PC-9 (cell line): ENCODE data around the gene ADAMTS12. TPM values are rescaled to one million over a fixed set of nuclear protein-coding genes. Genes with fewer than 3 reads are reported as not detected.
A peak's percentile ranks its signal among the peaks of the same experiment; 100 is the strongest.

Source experiments
- BruUV-seq: library from RNA; stranded (reverse); fragments of 400-500 nt; replicated peaks from 2 replicates; lab custom pipeline; 2021; lab: Mats Ljungman, UMichigan
- CTCF ChIA-PET: fragments of 300-600 bp; sonication (Branson Sonifier 250); formaldehyde crosslinking; loops from one replicate; lab custom pipeline; 2022; ENCODE audit warnings: antibody characterized with exemption; lab: Charles Lee
- POLR2A ChIA-PET: fragments of 300-600 bp; sonication (Branson Sonifier 250); formaldehyde crosslinking; loops from one replicate; lab custom pipeline; 2022; ENCODE audit warnings: antibody characterized with exemption; ENCODE audit not compliant: unreplicated experiment; lab: Charles Lee
- DNase-seq, 2 experiments: peaks; one replicate each; pipeline versions ENCODE4 v3.0.0 to v3.0.0-alpha.2; 2015 to 2022; ENCODE audit warnings: mixed read lengths in 1 of 2
- H2AFZ ChIP-seq: fragments of 200-600 bp; sonication (generic); 2 replicates; pipeline ENCODE4 v1.8.1; 2017; ENCODE audit warnings: antibody characterized with exemption
- H3F3A ChIP-seq: fragments of 200-600 bp; sonication (generic); 2 replicates; pipeline ENCODE4 v1.8.1; 2017; ENCODE audit warnings: antibody characterized with exemption, mild to moderate bottlenecking, low read depth; ENCODE audit not compliant: insufficient read depth
- H3K27ac ChIP-seq: fragments of 200-600 bp; sonication (generic); 2 replicates; pipeline ENCODE4 v1.6.1; 2016; ENCODE audit warnings: mixed run types
- H3K27me3 ChIP-seq: fragments of 200-600 bp; sonication (generic); 2 replicates; pipeline ENCODE4 v1.6.1; 2016; ENCODE audit warnings: low read depth, mixed run types; ENCODE audit not compliant: insufficient read depth
- H3K36me3 ChIP-seq: fragments of 200-600 bp; sonication (generic); 2 replicates; pipeline ENCODE4 v1.6.1; 2016; ENCODE audit warnings: low read depth, mixed run types
- H3K4me1 ChIP-seq: fragments of 200-600 bp; sonication (generic); replicated peaks from 2 replicates; pipeline ENCODE4 v1.6.1; 2016; ENCODE audit warnings: mixed run types; ENCODE audit not compliant: insufficient read depth
- H3K4me2 ChIP-seq: fragments of 200-600 bp; sonication (generic); 2 replicates; pipeline ENCODE4 v1.6.1; 2017; ENCODE audit warnings: mixed run types
- H3K4me3 ChIP-seq: fragments of 200-600 bp; sonication (generic); 2 replicates; pipeline ENCODE4 v1.6.1; 2016; ENCODE audit warnings: mixed run types
- H3K79me2 ChIP-seq: fragments of 200-600 bp; sonication (generic); 2 replicates; pipeline ENCODE4 v1.6.1; 2017; ENCODE audit warnings: low read depth, mixed run types
- H3K9me2 ChIP-seq: fragments of 200-600 bp; sonication (generic); 2 replicates; pipeline ENCODE4 v1.8.1; 2017; ENCODE audit warnings: mild to moderate bottlenecking; ENCODE audit not compliant: insufficient read depth
- H3K9me3 ChIP-seq: fragments of 200-600 bp; sonication (generic); 2 replicates; pipeline ENCODE4 v1.8.1; 2016; ENCODE audit warnings: low read depth; ENCODE audit not compliant: insufficient read depth
- H4K20me1 ChIP-seq: fragments of 200-600 bp; sonication (generic); 2 replicates; pipeline ENCODE4 v1.8.1; 2017; ENCODE audit not compliant: insufficient read depth
- EZH2 ChIP-seq: fragments of 200-600 bp; sonication (generic); IDR thresholded peaks from 2 replicates; pipeline ENCODE4 v1.8.0; 2017; ENCODE audit warnings: antibody characterized with exemption, low read depth
- intact Hi-C: fragments of 100-400 bp; cut with micrococcal nuclease; formaldehyde crosslinking; loops from one replicate; pipeline ENCODE4 v1.10.0; 2022; ENCODE audit not compliant: unreplicated experiment
- total RNA-seq: library from RNA; stranded (reverse); gene quantifications from 2 replicates; pipeline ENCODE4 v1.2.3, GENCODE V29; 2021
- TF ChIP-seq, protein P1 (sequence below): fragments of 200-600 bp; sonication (generic); conservative IDR thresholded peaks from 2 replicates; pipeline ENCODE4 v1.6.1; 2017; ENCODE audit warnings: mixed run types, antibody characterized with exemption, mild to moderate bottlenecking, moderate library complexity

Gene ADAMTS12
- total RNA-seq, 1 experiment from 2014 or later, result 103 TPM

DNA sequence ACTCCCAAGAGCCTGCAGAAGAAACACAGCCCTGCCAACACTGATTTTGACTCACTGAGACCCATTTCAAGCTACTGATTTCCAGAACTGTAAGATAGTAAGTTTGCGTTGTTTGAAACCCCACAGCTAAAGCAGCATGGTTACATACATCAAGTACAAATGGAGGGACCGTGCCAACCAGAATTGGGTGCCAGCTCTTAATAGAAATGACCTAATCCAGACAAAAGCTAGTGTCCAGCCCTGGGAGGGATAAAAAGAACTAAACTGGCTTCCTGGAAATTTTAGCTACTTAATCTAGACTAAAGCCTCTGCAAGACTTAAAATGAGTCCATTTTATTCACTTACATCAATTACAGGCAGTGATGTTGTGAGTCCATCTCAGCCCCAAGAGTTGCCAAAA lies 122.6 kb downstream of the ADAMTS12 start:
- DNase-seq, result peak in 1 of 2 experiments; percentile 27
- peaks cover 21% of the 10 kb centered on the region for H3K4me1 ChIP-seq
- no peaks in the 10 kb centered on the region for H3K36me3 ChIP-seq
- POLR2A ChIA-PET, result no interaction called here
- no peak overlapping the region for H3K4me3 ChIP-seq
- no peaks in the 10 kb centered on the region for H3K27me3 ChIP-seq
- peaks cover 53% of the 10 kb centered on the region for H3K79me2 ChIP-seq
- no peaks in the 10 kb centered on the region for H4K20me1 ChIP-seq
- H3K9me2 ChIP-seq, result no peaks in the 10 kb centered on the region
- CTCF ChIA-PET, result no interaction called here
- H3K27ac ChIP-seq, result no peak overlapping the region
- no peak overlapping the region for H2AFZ ChIP-seq
- peaks cover 4% of the 10 kb centered on the region for H3F3A ChIP-seq
- BruUV-seq, result no TSS peak
- no peak for TF ChIP-seq EZH2
- TF ChIP-seq, protein P1, sequence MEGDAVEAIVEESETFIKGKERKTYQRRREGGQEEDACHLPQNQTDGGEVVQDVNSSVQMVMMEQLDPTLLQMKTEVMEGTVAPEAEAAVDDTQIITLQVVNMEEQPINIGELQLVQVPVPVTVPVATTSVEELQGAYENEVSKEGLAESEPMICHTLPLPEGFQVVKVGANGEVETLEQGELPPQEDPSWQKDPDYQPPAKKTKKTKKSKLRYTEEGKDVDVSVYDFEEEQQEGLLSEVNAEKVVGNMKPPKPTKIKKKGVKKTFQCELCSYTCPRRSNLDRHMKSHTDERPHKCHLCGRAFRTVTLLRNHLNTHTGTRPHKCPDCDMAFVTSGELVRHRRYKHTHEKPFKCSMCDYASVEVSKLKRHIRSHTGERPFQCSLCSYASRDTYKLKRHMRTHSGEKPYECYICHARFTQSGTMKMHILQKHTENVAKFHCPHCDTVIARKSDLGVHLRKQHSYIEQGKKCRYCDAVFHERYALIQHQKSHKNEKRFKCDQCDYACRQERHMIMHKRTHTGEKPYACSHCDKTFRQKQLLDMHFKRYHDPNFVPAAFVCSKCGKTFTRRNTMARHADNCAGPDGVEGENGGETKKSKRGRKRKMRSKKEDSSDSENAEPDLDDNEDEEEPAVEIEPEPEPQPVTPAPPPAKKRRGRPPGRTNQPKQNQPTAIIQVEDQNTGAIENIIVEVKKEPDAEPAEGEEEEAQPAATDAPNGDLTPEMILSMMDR, result no peak
- intact Hi-C loops, result no loop called here
- H3K9me3 ChIP-seq, result no peaks in the 10 kb centered on the region
- no peak overlapping the region for H3K4me2 ChIP-seq

DNA sequence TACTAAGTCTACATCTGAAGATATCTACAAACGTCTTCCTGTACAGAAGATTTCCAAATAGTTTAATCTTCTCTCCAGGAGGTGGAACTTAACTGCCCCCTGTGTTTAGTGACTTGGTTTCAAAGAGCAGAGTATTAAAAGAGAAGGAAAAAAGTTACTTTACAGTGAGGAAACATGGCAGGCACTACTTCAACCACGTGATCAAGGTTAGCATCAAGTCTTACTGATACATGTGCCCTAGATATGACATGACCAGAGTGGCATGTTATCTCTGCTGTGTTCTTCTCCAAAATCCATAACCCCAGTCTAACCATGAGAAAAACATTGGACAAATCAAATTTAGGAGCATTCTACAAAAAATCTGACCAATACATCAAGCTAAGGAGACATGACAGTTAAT lies 125.8 kb downstream of the ADAMTS12 start:
- TF ChIP-seq EZH2, result no peak
- TF ChIP-seq, protein P1, result no peak
- Histone ChIP-seq H3F3A (peaks cover 6% of the 10 kb centered on the region), H2AFZ (no peak overlapping the region), H3K4me1 (peaks cover 7% of the 10 kb centered on the region; the same call in 1 of the 2 replicates), H3K4me3 (no peak overlapping the region), H3K27ac (no peak overlapping the region), H3K9me2 (no peaks in the 10 kb centered on the region), H3K27me3 (no peaks in the 10 kb centered on the region), H3K4me2 (no peak overlapping the region), H3K9me3 (no peaks in the 10 kb centered on the region), H3K79me2 (peaks cover 45% of the 10 kb centered on the region), H3K36me3 (no peaks in the 10 kb centered on the region), H4K20me1 (no peaks in the 10 kb centered on the region)
- DNase-seq, result no peak
- ChIA-PET CTCF (no interaction called here), POLR2A (interaction anchor here (0.6 to 0.7 kb wide), 2 partner anchors 124 to 211 kb away, joined by 3 to 7 read pairs; no protein-coding TSS in a partner anchor)
- BruUV-seq, result no TSS peak
- intact Hi-C loops, result no loop called here

DNA sequence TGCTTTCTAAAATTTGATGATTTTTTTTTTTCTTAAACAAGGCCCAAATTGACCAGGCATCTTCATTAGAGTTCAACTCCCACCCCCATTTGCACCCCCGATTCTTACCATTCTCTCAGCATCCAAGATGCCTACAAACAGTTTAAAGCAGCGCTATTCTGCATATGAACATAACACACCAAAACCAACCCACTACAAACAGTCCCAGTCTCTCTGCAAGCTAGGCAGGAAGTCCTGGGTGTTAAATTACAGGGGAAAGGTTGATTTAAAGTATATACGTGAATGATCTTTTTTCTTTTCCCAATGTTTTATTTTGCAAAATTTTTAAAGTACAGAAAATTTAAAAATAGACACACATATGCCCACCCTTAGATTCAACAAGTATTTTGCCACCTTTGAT lies 127.0 kb downstream of the ADAMTS12 start:
- DNase-seq, result no peak
- Histone ChIP-seq H4K20me1 (no peaks in the 10 kb centered on the region), H3K4me2 (no peak overlapping the region), H3K9me2 (no peaks in the 10 kb centered on the region), H2AFZ (no peak overlapping the region), H3K4me3 (no peak overlapping the region), H3K27me3 (no peaks in the 10 kb centered on the region), H3K79me2 (peaks cover 40% of the 10 kb centered on the region), H3K27ac (0 out of 2 replicates have a peak overlapping the region, but pooled peaks have one; percentile 4), H3F3A (peaks cover 6% of the 10 kb centered on the region), H3K9me3 (no peaks in the 10 kb centered on the region), H3K36me3 (no peaks in the 10 kb centered on the region), H3K4me1 (peaks cover 7% of the 10 kb centered on the region; the same call in 1 of the 2 replicates)
- TF ChIP-seq EZH2, result no peak
- TF ChIP-seq, protein P1, result no peak
- intact Hi-C loops, result no loop called here
- ChIA-PET CTCF (interaction anchor here (0.7 kb wide), 1 partner anchor 130 kb away, joined by 3 read pairs; no protein-coding TSS in a partner anchor), POLR2A (interaction anchor here (0.7 kb wide), 1 partner anchor 52 kb away, joined by 3 read pairs; no protein-coding TSS in a partner anchor)
- no TSS peak for BruUV-seq
